22Rv1 (cell line): ENCODE measurements around the gene HP.

Experiments
- ZFX ChIP-seq: fragments of 450-650 bp; IDR thresholded peaks from 2 replicates; pipeline ENCODE4 v1.6.1; 2017; ENCODE audit warnings: antibody characterized with exemption, borderline replicate concordance
- TF ChIP-seq, protein P1 (sequence below): fragments of 450-650 bp; IDR thresholded peaks from 2 replicates; pipeline ENCODE4 v1.5.1; 2017; ENCODE audit warnings: mild to moderate bottlenecking

DNA sequence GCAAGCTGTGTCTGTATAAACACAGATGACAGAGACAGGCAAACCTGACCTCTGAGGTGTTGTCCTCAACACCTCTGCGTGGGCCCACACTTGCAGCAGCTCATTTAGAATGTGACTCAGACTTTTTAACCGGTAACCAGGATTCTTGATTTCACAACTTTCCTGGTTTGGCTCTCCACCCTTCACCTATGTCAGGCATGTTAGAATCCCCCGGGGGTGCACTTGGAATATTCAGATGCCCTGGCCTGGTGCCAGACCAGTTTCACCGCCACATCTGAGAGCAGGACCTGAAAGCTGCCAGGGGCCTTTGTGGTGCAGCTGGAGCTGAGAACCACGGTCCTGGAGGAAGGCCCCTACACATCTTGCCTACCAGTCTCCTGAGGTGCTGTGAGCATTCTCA lies 40.9 kb upstream of the HP start:
- TF ChIP-seq, protein P1, sequence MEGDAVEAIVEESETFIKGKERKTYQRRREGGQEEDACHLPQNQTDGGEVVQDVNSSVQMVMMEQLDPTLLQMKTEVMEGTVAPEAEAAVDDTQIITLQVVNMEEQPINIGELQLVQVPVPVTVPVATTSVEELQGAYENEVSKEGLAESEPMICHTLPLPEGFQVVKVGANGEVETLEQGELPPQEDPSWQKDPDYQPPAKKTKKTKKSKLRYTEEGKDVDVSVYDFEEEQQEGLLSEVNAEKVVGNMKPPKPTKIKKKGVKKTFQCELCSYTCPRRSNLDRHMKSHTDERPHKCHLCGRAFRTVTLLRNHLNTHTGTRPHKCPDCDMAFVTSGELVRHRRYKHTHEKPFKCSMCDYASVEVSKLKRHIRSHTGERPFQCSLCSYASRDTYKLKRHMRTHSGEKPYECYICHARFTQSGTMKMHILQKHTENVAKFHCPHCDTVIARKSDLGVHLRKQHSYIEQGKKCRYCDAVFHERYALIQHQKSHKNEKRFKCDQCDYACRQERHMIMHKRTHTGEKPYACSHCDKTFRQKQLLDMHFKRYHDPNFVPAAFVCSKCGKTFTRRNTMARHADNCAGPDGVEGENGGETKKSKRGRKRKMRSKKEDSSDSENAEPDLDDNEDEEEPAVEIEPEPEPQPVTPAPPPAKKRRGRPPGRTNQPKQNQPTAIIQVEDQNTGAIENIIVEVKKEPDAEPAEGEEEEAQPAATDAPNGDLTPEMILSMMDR, result no peak
- no peak for TF ChIP-seq ZFX
